ENCODE results near the gene SLC25A42. TPM values are rescaled to one million over a fixed set of nuclear protein-coding genes. Genes with fewer than 3 reads are reported as not detected.

The SLC25A42 gene
- total RNA-seq, 1 donor from 2014 or later: 6.6 TPM

DNA sequence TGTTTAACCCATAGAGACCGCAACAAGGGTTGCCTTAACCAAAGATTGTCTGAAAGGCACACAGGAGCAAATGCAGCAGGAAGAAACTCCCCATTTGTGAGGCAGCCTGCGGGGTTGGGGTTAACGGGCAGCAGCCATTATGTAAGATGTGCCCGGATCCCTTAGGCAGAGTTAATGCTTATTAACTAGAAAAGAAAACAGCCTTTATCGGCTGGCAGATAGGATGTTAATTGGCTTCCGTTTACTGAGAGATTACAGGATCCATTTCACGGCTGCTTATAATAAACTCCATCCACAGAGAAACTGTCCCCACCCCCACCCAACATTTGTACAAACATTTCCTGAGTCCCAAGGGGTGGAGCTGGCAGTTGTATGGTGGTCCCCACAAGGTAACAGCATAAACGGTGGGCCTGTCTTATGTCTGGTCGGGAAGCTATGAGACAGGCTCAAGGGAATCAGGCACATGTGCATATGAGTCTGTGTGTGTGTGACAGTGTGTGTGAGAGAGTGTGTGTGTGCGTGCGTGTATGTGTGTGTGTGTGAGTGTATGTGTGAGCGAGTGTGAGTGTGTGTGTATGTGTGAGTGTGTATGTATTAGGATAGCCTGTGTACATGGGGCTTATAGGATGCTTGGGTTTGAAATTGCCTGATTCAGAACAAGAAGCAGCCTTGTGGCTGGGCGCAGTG is 10.5 kb downstream of the SLC25A42 start:
- no peaks in the 10 kb centered on the region for H3K36me3 ChIP-seq
- H3K27me3 ChIP-seq: no peaks in the 10 kb centered on the region
- peaks cover 3% of the 10 kb centered on the region for H3K4me1 ChIP-seq
- no peak overlapping the region for H3K27ac ChIP-seq
- TF ChIP-seq, protein P1, sequence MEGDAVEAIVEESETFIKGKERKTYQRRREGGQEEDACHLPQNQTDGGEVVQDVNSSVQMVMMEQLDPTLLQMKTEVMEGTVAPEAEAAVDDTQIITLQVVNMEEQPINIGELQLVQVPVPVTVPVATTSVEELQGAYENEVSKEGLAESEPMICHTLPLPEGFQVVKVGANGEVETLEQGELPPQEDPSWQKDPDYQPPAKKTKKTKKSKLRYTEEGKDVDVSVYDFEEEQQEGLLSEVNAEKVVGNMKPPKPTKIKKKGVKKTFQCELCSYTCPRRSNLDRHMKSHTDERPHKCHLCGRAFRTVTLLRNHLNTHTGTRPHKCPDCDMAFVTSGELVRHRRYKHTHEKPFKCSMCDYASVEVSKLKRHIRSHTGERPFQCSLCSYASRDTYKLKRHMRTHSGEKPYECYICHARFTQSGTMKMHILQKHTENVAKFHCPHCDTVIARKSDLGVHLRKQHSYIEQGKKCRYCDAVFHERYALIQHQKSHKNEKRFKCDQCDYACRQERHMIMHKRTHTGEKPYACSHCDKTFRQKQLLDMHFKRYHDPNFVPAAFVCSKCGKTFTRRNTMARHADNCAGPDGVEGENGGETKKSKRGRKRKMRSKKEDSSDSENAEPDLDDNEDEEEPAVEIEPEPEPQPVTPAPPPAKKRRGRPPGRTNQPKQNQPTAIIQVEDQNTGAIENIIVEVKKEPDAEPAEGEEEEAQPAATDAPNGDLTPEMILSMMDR (IDR thresholded peaks at IDR 0.05): no peak
- no peak for TF ChIP-seq POLR2AphosphoS5 (IDR thresholded peaks at IDR 0.05; ENCODE audit: insufficient read depth in 1 of 2, low read depth in 1 of 2)
- no peak for TF ChIP-seq POLR2A (IDR thresholded peaks at IDR 0.05)
- intact Hi-C loops (cut with DNase I): no loop called here
- H3K4me3 ChIP-seq: no peak overlapping the region
- no peaks in the 10 kb centered on the region for H3K9me3 ChIP-seq
- no peak for DNase-seq (ENCODE audit: extremely low spot score in 2 of 2)

DNA sequence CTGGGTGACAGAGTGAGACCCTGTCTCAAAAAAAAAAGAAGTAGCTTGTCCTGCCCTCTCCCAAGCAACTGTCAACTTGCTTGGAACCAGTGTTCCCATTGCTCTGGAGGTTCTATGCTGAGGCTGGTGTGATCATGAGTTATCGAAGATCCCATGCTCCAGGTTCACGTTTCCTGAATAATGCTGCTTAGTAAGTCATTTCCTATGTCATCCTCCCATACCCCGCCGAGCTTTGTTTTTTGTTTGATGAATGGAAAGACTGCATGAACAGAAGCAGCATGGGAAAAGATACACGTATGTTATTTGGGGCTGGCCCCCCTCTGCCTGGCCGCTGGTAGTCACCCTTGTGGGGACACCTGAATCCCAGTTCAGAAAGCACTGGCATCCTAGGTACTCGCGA is 11.3 kb downstream of the SLC25A42 start:
- intact Hi-C loops (cut with DNase I): no loop called here
- no peak overlapping the region for H3K4me3 ChIP-seq
- H3K9me3 ChIP-seq: no peaks in the 10 kb centered on the region
- no peak overlapping the region for H3K27ac ChIP-seq
- no peaks in the 10 kb centered on the region for H3K27me3 ChIP-seq
- TF ChIP-seq, protein P1 (IDR thresholded peaks at IDR 0.05): no peak
- TF ChIP-seq POLR2A (IDR thresholded peaks at IDR 0.05): no peak
- no peak for TF ChIP-seq POLR2AphosphoS5 (IDR thresholded peaks at IDR 0.05; ENCODE audit: insufficient read depth in 1 of 2, low read depth in 1 of 2)
- no peaks in the 10 kb centered on the region for H3K36me3 ChIP-seq
- no peak for DNase-seq (ENCODE audit: extremely low spot score in 2 of 2)
- no peaks in the 10 kb centered on the region for H3K4me1 ChIP-seq

DNA sequence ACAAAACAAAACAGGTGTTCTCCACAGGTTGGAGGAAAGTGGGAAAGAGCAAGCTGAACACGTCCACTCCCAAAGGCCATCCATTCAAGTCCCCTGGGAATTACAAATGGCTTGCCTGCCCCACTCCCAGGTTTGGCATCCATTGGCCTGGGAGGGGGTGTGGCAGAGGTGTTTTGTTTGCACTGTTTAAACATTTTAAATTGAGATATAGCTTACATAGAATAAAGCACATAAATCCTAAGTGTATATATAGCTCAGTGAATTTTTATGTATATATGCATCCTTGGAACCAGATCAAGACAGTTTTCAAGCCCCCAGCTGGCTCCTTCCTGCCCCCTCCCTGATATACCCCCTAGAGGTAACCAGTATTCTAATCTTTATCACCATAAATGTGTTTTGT is 12.7 kb downstream of the SLC25A42 start:
- intact Hi-C loops (cut with DNase I): no loop called here
- TF ChIP-seq POLR2A (IDR thresholded peaks at IDR 0.05): no peak
- no peak for TF ChIP-seq POLR2AphosphoS5 (IDR thresholded peaks at IDR 0.05; ENCODE audit: insufficient read depth in 1 of 2, low read depth in 1 of 2)
- TF ChIP-seq, protein P1 (IDR thresholded peaks at IDR 0.05): no peak
- Histone ChIP-seq H3K36me3 (no peaks in the 10 kb centered on the region), H3K27ac (no peak overlapping the region), H3K4me1 (no peaks in the 10 kb centered on the region), H3K4me3 (no peak overlapping the region), H3K9me3 (no peaks in the 10 kb centered on the region), H3K27me3 (no peaks in the 10 kb centered on the region)
- no peak for DNase-seq (ENCODE audit: extremely low spot score in 2 of 2)

DNA sequence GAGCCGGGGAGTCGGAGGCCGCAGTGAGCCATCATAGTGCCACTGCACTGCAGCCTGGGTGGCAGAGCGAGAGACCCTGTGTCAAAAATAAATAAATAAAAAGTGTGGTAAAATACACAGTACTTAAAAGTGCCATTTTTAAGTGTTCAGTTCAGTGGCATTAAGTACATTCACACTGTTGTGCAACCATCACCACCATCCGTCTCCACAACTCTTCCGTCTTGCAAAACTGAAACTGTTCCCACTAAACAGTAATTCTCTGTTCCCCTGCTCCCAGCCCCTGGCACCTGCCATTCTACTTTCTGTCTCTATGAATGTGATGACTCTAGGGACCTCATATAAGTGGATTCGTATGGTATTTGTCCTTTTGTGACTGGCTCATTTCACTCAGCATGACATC is 13.3 kb downstream of the SLC25A42 start:
- Histone ChIP-seq H3K4me3 (no peak overlapping the region), H3K27ac (no peak overlapping the region), H3K27me3 (no peaks in the 10 kb centered on the region), H3K9me3 (no peaks in the 10 kb centered on the region), H3K4me1 (no peaks in the 10 kb centered on the region), H3K36me3 (no peaks in the 10 kb centered on the region)
- intact Hi-C loops (cut with DNase I): no loop called here
- TF ChIP-seq POLR2A (IDR thresholded peaks at IDR 0.05): no peak
- TF ChIP-seq, protein P1 (IDR thresholded peaks at IDR 0.05): no peak
- TF ChIP-seq POLR2AphosphoS5 (IDR thresholded peaks at IDR 0.05; ENCODE audit: insufficient read depth in 1 of 2, low read depth in 1 of 2): no peak
- no peak for DNase-seq (ENCODE audit: extremely low spot score in 2 of 2)

DNA sequence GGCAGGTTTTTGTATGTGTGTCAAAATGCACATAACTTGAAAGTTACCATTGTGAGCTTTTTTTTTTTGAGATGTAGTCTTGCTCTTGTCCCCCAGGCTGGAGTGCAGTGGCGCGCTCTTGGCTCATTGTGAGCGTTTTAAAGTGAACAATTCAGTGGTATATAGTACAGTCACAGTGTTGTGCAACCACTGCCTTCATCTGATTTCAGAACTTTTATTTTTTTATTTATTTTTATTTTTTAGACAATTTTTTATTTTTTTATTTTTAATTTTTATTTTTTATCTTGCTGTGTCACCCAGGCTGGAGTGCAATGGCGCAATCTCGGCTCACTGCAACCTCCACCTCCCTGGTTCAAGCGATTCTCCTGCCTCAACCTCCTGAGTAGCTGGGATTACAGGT is 15.0 kb downstream of the SLC25A42 start:
- intact Hi-C loops (cut with DNase I): no loop called here
- Histone ChIP-seq H3K4me1 (peaks cover 6% of the 10 kb centered on the region), H3K9me3 (no peaks in the 10 kb centered on the region), H3K27me3 (no peaks in the 10 kb centered on the region), H3K4me3 (no peak overlapping the region), H3K27ac (no peak overlapping the region), H3K36me3 (no peaks in the 10 kb centered on the region)
- DNase-seq (ENCODE audit: extremely low spot score in 2 of 2): no peak
- TF ChIP-seq, protein P1 (IDR thresholded peaks at IDR 0.05): no peak
- TF ChIP-seq POLR2AphosphoS5 (IDR thresholded peaks at IDR 0.05; ENCODE audit: insufficient read depth in 1 of 2, low read depth in 1 of 2) (no peak), POLR2A (IDR thresholded peaks at IDR 0.05) (no peak)
